GM19468 (cell line): Measurements from ENCODE around the gene TMEM238L.

Source experiments
- ATAC-seq: cut with Tn5 transposase; IDR thresholded peaks from one replicate; pipeline ENCODE4 v1.9.1; 2021; ENCODE audit warnings: mild to moderate bottlenecking, moderate library complexity, moderate number of reproducible peaks; ENCODE audit not compliant: unreplicated experiment; ENCODE audit errors: extremely low read depth

Gene TMEM238L

DNA sequence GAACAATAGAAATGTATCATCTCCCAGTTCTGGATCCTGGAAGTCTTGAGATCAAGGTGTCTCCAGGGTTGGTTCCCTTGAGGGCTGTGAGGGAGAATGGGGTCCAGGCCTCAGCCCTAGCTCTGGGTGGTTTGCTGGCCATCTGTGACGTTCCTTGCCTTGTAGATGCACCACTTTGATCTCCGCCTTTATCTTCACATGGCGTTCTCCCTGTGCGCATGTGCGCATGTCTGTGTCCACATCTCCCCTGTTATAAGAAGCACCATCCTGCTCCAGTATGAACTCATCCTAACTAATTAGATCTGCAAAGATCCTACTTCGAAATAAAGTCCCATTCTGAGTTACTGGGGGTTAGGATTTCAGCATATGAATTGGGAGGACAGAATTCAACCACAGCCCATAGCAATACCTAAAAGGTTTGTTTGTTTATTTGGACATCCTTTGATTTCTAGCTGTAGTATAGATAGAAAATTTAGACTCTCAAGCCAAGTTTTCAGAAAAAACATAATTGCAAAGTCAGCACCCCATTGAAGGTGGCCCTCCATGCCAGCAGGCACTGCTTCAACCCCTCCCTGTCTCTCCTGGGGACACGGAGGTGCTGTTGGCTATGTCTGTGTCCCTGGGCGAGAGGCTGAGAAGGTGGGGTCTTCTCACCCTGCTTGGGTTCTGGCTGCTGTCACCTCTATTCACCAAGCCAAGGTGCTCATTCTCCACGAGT is 2.8 kb upstream of the TMEM238L start:
- ATAC-seq = no peak

DNA sequence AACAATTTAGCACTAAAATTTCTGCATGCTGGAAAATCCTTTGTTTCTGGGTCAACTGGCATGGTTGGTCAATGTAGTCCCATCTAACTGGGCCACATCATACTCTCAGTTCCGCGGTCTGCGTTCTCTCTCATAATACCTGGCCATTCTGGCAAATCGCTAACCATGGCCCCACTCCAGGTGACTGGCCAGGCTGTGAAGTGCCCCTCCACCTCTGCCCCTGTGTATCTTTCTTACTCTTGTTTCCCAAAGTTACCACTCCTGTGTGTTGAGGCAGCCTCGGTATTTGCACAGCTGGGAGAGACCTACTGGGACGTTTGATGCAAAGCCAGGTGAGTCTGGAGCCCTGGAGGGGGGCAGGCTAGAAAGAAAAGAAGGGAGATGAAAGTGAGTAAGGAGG is 2.0 kb upstream of the TMEM238L start:
- no peak for ATAC-seq

DNA sequence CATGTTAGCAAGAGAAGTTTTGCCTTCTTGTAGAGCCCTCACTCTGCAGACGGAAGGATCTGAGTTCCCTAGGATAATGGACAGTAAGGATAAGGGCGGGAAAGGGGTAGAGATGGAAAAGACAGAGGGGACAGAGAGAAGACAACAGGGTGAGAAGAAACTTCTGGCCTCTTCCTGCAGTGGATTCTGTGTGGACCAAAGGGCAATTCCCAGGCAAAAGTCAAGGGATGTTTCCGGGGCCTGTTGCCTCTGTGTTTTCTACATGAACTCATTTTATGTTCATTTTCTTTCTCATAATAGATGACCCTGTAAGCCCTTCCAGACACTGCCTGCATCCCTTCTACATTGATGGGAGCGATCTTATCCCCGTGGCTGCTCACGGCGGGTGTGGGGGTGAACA is 647 bp upstream of the TMEM238L start:
- no peak for ATAC-seq

DNA sequence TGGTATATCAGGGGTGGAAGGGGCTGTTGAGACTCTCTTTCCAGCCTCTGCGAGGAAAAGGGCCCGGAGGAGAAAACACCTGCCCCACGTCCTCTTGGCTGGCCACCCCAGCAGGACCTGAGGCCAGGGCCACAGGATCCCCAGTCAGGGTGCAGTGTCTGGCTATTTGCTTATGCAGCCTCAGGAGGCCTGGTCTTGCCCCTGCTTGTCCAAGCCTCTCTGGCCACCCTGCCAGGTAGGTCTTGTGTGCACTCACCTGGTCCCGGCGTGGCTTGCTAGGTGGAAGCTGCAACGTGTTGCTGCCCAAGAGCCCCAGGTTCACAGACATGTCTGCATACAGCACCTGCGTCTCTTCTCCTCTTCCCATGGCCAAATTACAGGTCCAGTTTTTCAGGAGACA is 549 bp downstream of the TMEM238L start:
- no peak for ATAC-seq

DNA sequence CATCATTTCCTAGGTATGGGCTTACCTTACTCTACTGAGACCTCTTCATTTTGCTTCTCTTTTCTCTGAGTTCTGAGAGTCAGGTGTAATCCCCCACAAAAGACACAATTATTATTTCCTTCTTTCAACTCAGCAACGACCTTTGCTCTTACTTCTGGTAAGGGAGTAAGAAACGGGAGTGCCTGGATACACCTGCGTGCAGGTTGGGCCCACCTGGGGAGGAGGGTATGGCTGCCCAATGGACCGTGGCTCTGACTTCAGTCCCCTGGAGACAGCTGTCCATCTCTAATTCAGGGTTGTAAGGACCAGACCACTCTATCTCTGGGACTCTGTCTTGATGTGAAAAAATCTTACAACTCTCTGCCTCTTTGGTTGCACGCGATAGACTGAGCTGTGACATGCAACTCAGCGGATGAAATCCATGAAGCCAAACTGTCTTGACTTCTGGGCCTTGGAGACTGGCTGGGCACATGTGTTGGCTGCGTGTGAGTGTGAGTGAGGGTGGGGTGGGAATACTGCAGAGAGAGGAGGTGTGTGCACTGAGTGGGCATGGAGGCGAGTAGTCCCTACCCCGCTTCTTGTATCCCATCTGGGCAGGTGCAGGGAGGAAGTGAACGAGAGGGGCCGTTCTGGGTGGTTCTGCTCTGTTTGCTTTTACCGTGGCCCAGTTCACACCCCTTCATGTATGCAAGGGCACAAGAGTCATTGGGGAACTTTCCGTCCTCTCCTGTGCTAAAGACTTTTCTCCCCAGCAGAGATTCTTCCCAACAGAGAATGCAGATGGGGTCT is 1.2 kb downstream of the TMEM238L start:
- no peak for ATAC-seq

DNA sequence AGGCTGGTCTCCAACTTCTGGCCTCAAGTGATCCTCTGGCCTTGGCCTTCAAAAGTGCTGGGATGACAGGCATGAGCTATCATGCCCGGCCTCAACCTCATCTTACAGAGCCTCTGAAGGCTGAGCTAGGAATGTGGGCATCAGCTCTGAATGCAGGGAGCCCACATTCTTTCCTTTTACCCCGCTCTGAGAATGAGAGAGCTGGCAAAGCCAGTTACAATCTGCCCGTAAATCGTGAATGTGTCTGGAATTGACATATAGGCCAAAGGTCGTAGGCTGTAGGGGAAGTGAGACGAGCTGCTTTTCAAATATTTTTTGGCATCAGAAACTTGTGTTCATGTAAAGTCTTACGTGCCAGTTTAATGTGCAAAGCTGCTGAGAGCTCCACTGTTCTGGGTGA is 4.5 kb downstream of the TMEM238L start:
- ATAC-seq = no peak

DNA sequence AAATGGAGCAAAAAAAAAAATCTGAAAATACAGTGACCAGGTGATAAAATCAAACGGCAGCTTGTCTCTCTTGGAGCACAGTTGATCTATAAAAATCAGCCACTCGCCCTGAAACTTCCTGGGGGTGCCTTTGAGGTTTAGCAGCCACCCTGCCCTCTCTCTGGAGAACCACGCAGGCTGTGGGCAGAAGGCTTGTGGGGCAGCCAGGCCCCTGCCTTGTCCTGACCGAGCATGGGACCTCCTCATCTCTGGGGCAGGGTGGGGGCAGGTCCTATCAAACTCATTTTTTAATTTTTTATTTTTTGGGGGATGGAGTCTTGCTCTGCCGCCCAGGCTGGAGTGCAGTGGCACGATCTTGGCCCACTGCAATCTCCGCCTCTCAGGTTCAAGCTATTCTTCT is 5.0 kb downstream of the TMEM238L start:
- ATAC-seq = no peak

DNA sequence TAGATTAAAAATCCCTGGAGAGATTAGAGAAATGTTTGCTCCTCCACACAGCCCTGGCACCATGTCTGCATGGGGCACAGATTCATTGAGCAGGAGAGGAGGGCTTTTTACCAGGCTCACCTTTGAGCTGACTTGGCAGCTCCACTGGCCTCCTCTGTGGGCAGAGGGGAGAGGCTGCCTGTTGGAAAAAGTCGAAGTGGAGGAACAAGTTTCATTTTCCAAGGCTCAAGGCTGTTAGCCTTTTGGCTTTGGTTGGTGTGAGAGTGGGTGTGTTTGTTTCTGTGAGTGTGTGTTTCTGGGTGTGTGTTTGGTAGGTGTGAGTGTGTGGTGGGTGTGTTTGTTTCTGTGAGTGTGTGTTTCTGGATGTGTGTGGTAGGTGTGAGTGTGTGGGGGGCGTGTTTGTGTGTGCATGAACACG is 5.6 kb downstream of the TMEM238L start:
- ATAC-seq = no peak

DNA sequence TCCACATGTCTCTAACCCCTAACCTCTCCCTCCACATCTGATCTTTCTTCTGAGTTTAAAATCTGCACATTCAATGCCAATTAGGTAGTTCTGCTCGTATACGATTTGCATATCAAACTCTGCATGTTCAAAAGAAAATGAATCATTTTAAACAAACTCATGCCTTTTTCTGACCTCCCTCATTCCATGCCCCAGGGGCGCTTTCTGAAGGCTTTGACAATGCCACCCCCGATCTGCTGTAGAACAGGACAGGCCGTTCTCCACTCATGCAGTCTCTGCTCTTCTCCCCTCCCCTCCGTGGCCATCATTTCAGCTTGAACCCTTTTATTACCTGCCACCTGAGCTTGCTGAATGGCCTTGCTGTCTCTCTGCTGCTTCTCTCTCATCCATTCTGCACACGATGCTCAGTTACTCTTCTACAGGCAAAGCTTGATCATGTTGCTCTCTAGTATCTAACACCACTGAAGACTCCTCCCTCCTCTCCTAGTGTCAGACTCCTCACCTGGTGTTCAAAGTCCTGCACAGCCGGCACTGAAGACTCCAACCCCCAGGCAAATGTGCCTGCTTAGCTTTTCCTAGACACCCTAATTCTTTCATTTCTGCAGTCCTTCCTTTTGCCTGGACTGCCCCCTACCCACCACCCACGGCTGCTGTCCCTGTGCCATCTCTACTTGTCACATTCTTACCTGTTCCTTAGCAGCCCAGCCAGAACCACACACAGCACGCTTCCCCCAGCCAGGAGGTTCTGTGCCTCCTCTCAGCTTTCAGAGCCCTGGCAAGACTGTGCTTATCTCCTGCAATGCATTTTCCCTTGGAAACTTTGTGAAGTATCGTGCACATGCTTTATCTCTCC is 6.2 kb downstream of the TMEM238L start:
- ATAC-seq = no peak

DNA sequence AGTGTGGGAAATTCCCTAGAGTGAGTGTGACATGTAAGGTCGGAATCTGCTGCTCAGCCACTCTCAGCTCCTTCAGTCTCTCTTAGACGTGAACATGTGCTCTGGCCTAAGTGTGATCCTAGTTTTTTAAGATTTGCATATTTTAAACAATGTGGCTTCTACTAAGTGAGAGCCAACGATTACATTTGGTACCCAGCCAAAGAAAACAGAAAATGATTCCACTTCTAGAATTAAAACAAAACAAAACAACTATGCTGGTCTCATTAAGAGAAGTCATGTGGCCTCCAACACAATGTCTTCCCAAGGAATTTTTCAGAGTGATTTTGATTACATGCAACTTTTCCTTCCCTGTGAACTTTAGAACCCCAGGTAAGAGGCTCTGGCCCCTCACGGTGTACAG is 10.1 kb downstream of the TMEM238L start:
- no peak for ATAC-seq

DNA sequence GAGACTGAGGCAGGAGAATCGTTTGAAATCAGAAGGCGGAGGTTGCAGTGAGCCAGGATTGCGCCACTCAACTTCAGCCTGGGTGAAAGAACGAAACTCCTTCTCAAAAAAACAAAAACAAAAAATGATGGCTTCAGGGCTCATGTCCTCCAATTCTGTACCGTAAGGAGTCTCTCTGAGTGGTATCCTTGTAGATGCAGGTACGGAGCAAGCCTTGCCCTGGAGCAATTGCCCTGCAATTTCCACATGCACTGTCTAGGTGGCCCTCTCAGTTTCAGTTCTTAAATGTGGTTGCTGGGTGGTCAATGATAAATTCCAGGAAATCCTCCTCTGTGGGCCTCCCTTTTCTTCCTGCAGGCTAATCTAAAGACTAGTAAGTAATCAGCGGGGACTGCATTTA is 10.6 kb downstream of the TMEM238L start:
- no peak for ATAC-seq

DNA sequence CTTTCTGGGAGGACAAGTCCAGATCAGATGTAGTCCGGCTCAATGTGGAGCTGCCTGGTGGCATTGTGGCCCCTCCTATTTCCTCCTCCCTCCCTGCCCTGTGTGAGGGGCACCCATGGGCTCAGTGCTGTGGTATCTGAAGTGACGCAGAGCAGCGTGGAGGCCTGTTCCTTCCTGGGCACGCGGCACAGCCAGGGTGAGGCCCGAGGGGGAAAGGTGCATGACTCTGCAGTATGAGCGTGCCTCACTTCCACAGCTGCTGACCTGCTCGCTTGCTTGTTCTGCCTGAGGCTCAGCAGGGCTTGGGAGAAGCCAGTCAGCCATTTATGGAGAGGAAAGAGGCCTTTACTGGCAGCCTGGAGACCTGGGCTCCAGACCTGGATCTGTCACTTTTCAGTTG is 11.7 kb downstream of the TMEM238L start:
- no peak for ATAC-seq

DNA sequence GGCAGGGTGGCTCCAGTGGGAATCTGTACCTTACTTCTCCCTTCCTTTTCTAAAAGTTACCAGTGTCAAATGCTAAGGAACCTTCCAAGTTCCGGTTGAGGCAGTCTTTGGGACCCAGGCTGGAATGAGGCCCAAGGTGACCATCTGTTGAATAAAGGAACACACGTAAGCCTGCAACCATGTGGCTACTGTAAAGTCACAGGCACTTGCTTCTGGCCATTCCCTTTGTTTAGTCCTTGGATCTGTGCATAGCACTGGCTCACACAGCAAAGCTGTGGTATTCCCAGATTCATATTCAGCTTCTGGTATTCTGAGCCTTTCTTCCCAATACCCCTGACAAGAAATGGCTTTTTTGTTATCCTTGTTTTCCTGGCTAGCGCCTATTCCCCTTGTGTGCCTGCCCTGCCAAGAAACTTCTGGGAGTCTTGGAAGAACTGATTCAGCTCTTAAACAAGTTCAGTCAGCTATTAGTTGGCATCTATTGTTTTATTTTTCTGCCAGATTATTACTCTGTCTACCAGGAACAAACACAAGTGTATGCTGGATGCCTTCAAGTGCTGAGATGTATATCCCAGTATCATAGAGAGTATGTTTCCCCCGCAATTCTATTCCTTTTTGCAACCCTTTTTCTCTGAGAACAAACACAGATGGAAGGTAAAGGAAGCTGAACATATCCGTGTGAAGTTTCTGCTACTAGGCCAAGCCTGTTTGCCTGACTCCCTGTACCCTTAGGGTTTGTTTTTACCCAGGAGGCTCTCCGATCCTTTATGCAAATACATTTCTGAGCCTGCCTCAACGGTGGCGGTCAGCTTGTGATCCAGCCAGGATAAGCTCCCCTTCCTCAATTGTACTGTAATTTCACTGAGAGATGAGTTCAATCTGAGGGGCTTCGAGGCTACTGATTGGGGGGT is 13.2 kb downstream of the TMEM238L start:
- no peak for ATAC-seq

DNA sequence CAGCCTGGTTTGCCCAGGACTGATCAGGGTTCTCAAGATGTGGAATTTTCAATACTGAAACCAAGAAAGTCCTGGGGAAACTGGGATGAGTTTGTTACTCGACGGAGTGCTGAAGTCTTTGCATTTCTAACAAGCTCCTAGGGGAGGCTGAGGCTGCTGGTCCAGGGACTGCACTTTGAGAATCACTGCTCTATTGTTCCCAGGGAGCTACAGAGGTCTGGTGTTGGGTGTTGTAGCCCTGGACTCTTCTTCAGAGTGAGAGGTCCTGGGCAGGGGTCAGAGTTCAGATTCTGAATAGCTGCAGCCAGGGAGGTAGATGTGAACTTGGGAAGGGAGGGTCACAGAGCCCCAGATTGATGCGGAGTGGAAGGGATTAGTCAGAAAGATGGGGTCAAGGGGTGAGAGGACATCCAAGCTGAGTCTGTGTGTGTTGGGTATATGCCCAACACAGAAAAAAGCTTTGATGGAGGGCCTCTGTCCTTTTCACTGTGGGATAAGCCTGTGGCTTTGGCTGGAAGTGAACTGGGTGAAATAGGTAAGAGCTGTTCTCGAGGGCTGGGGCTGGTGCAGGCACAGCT is 14.1 kb downstream of the TMEM238L start:
- no peak for ATAC-seq

DNA sequence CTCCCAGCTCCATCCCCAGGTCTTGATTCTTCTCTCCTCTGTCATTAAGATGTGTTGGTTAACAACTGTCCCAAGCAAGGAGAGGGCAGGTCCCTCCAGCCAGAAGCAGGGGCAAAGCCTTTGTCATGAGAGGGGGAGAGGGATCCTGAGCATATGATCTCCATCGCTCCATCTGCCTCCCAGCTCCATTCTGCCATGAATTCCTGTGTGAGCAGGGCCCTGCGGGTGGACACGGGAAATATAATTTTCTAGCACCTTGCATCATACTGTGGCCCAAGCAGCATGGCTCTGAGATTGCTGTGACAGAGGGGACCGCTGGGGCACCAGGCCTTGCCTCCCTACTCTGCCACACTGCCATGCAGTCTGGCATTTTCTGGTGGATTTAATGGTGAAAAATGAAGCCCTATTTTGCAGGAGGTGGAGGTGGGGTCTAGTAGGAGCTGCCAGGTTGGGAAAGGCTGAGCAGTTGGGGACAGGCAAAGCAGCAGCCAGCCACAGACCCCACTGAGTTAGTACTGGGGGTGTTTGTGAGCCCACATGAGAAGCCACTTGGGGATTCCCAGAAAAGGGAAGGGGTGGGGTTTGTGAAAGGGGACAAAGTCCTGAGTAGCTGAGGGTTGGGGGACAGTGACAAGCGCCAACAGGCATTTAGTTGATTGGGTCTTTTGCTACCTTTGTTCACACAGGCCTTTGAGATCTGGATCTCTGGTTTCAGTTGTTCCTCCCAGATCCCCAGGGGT is 16.4 kb downstream of the TMEM238L start:
- ATAC-seq = no peak

DNA sequence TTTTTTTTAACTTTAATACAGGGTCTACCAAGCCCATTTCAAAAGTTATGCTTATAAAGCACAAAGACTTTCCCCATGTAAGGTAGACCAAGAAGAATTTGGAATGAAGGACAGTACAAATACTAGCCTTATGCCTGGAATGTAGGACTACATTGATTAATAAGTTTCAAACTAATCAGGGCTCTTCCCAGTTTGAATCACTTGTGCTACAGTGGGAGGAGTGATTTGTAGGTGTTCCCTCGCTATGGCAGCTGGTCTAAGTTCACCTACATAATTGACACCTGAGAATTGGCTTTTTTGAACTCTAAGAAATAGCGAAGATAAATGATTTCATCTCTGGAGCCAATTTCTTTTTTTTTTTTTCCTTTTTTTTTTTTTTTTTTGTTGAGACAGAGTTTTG is 18.6 kb downstream of the TMEM238L start:
- ATAC-seq = no peak

DNA sequence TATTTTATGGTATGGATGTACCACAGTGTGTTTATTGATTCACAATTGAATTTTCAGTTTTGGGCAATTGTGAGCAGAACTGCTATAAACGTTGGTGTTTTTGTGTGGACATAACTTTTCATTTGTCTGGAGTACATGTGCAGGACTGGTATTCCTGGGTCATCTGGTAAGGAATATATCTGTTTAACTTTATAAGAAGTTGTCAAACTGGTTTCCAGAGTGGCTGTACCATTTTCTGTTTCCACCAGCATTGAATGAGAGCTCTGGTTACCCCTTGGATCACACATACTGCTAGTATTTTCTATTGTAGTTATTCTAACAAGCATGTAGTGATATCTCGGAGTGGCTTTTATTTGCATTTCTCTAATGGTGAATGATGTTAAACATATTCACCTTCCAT is 24.3 kb downstream of the TMEM238L start:
- no peak for ATAC-seq

DNA sequence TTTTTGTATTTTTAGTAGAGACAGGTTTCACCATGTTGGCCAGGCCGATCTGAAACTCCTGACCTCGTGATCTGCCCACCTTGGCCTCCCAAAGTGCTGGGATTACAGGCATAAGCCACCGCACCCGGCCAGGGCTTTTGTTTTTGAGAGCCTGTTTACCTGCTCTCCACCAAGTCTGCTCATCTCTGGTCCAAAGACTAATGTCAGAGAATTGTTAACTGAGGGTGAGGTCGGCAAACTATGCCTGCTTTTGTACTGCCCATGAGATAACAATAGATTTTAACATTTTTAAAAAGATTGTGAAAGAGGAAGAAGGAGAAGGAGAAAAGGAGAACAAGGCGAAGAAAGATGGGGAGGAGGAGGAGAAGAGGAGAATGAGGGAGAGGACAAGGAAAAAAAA is 26.0 kb downstream of the TMEM238L start:
- ATAC-seq = no peak
